K562 (cell line): ENCODE results near the gene PCK2. TPM values are rescaled to one million over a fixed set of nuclear protein-coding genes. Genes with fewer than 3 reads are reported as not detected.

ENCODE experiments used
- ELF4 ChIP-seq: fragments of 450-650 bp; formaldehyde crosslinking; IDR thresholded peaks from 2 replicates; pipeline ENCODE4 v1.4.0; 2022; ENCODE audit warnings: missing genetic modification characterization
- GTF2A2 ChIP-seq: IDR thresholded peaks from 2 replicates; pipeline ENCODE4 v1.6.1; 2016; ENCODE audit warnings: mild to moderate bottlenecking, missing genetic modification characterization, missing compliant biosample characterization
- HCFC1 ChIP-seq: IDR thresholded peaks from 2 replicates; pipeline ENCODE4 v1.6.1; 2012; ENCODE audit warnings: low read depth, low read length, improper control_type of control experiment
- KLF10 ChIP-seq: fragments of 250-450 bp; sonication (Bioruptor Pico); IDR thresholded peaks from 2 replicates; pipeline ENCODE4 v1.6.1; 2021; ENCODE audit warnings: matching md5 sums
- KLF6 ChIP-seq: fragments of 250-450 bp; sonication (Bioruptor Pico); IDR thresholded peaks from 2 replicates; pipeline ENCODE4 v1.4.0; 2020; ENCODE audit warnings: mild to moderate bottlenecking, moderate library complexity, borderline replicate concordance
- NFE2 ChIP-seq: IDR thresholded peaks from 2 replicates; pipeline ENCODE4 v1.6.1; 2014; ENCODE audit warnings: antibody characterized with exemption, low read depth
- STAT5B ChIP-seq: fragments of 250-450 bp; sonication (Bioruptor Pico); IDR thresholded peaks from 2 replicates; pipeline ENCODE4 v1.8.0; 2021; ENCODE audit warnings: mild to moderate bottlenecking, inconsistent platforms
- ZBTB17 ChIP-seq: fragments of 450-650 bp; formaldehyde crosslinking; IDR thresholded peaks from 2 replicates; pipeline ENCODE4 v1.4.0; 2020; ENCODE audit warnings: mild to moderate bottlenecking
- ZNF76 ChIP-seq: fragments of 250-450 bp; sonication (Bioruptor Pico); IDR thresholded peaks from 2 replicates; pipeline ENCODE4 v1.4.0; 2020; ENCODE audit warnings: mild to moderate bottlenecking, moderate library complexity, borderline replicate concordance
- ZNF766 ChIP-seq: fragments of 200-800 bp; sonication (Bioruptor generic); conservative IDR thresholded peaks from 2 replicates; pipeline ENCODE4 v1.6.1; 2016; ENCODE audit warnings: missing genetic modification characterization, missing compliant biosample characterization
- polyA plus RNA-seq, 8 experiments: library from polyadenylated mRNA; depleted of rRNA in 4 of 8; stranded (reverse) in 5 of 8; unstranded in 3 of 8; fragments of >200 nt; fragmentation: Nextera tagmentation in 2 of 8; fragmentation: Illumina TruSeq in 1 of 8; extraction: Ambion mirVana in 2 of 8; extraction: Trizol in 1 of 8; gene quantifications; 2 replicates each; pipeline versions ENCODE4 v1.2.1 to v1.2.3, GENCODE V29; 2011 to 2014; ENCODE audit warnings: inconsistent platforms in 1 of 8, missing spikeins in 1 of 8
- total RNA-seq, 7 experiments: library from RNA; depleted of rRNA in 6 of 7; stranded (reverse); fragments of >200 nt in 6 of 7; fragmentation: Illumina TruSeq in 2 of 7; extraction: Trizol in 2 of 7; gene quantifications; 2 replicates each; pipeline versions ENCODE4 v1.2.1 to v1.2.3, GENCODE V29; 2011 to 2021; ENCODE audit warnings: low replicate concordance in 1 of 7
- TF ChIP-seq, protein P1 (sequence below): fragments of 450-650 bp; formaldehyde crosslinking; IDR thresholded peaks from 2 replicates; pipeline ENCODE4 v1.4.0; 2022; ENCODE audit warnings: missing genetic modification characterization
- TF ChIP-seq, protein P2 (sequence below): IDR thresholded peaks from 2 replicates; pipeline ENCODE4 v1.6.1; 2012; ENCODE audit warnings: low read depth, low read length, improper control_type of control experiment, borderline replicate concordance
- TF ChIP-seq, protein P3 (sequence below): IDR thresholded peaks from 2 replicates; pipeline ENCODE4 v1.6.1; 2016; ENCODE audit warnings: missing genetic modification characterization, missing compliant biosample characterization
- TF ChIP-seq, protein P4 (sequence below): fragments of 250-450 bp; sonication (Bioruptor Pico); IDR thresholded peaks from 2 replicates; pipeline ENCODE4 v1.5.0; 2021; ENCODE audit warnings: mild to moderate bottlenecking, moderate library complexity
- TF ChIP-seq, protein P5 (sequence below): fragments of 250-450 bp; sonication (Bioruptor Pico); IDR thresholded peaks from 2 replicates; pipeline ENCODE4 v1.5.0; 2020; ENCODE audit warnings: mild to moderate bottlenecking
- TF ChIP-seq, protein P6 (sequence below): fragments of 450-650 bp; IDR thresholded peaks from 2 replicates; pipeline ENCODE4 v1.6.1; 2016; ENCODE audit warnings: antibody characterized with exemption

PCK2 gene
- total and polyA plus RNA-seq, 9 of the 15 experiments (the other 6 are each of a cell fraction or from before 2014, with no cell fraction given), result 3.3 to 60.9 (median 30.4) TPM

DNA sequence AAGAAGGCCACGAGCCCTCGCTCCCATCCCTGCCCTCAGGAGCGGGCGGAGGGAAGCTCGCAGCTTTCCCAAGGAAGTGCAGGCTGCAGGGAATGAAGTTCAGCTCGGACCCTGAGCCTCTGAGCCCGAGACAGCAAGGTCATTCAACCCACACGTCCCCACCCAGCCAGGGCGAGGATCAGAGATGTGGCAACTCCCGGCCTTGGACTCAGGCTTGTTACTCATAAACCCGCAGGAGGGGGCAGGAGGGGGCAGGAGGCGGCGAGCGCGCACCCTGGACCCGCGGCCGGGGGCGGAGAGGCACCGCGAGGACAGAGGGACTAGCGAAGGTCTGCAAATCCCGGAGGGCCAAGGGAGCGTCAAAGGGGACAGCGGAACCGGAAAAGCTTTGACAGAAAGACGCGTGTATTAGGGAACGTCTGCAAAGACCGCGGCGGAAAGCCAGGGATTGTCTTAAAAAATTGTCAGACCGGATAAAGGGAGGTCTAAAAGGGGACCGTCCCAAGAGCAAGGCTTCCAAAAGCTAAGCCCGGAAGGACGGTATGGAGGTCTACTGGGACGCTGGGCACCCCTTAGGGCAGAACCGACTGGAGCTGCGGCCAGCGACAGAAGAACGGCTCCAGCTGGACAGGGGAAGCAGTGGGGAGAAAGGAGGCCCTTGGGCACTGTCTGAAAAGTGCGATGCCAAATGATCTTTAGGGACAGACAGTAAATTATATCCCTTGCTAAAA, 19.9 kb downstream of the PCK2 start (continued):
- TF ChIP-seq, protein P1, sequence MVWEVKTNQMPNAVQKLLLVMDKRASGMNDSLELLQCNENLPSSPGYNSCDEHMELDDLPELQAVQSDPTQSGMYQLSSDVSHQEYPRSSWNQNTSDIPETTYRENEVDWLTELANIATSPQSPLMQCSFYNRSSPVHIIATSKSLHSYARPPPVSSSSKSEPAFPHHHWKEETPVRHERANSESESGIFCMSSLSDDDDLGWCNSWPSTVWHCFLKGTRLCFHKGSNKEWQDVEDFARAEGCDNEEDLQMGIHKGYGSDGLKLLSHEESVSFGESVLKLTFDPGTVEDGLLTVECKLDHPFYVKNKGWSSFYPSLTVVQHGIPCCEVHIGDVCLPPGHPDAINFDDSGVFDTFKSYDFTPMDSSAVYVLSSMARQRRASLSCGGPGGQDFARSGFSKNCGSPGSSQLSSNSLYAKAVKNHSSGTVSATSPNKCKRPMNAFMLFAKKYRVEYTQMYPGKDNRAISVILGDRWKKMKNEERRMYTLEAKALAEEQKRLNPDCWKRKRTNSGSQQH (CRISPR knock-in tag), result no peak
- TF ChIP-seq ZNF766 (CRISPR knock-in tag), result peak; percentile 46; the same call in 1 of the 2 replicates
- 0 out of 2 replicates have a peak, but pooled peaks have one; percentile 13 for TF ChIP-seq KLF6
- no peak for TF ChIP-seq ZBTB17 (CRISPR knock-in tag)
- TF ChIP-seq STAT5B, result no peak
- no peak for TF ChIP-seq ELF4 (CRISPR knock-in tag)
- no peak for TF ChIP-seq ZNF76 (CRISPR knock-in tag)
- TF ChIP-seq HCFC1, result 0 out of 2 replicates have a peak, but pooled peaks have one; percentile 5
- TF ChIP-seq, protein P2, sequence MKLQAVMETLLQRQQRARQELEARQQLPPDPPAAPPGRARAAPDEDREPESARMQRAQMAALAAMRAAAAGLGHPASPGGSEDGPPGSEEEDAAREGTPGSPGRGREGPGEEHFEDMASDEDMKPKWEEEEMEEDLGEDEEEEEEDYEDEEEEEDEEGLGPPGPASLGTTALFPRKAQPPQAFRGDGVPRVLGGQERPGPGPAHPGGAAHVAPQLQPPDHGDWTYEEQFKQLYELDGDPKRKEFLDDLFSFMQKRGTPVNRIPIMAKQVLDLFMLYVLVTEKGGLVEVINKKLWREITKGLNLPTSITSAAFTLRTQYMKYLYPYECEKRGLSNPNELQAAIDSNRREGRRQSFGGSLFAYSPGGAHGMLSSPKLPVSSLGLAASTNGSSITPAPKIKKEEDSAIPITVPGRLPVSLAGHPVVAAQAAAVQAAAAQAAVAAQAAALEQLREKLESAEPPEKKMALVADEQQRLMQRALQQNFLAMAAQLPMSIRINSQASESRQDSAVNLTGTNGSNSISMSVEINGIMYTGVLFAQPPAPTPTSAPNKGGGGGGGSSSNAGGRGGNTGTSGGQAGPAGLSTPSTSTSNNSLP, result no peak
- TF ChIP-seq, protein P3, sequence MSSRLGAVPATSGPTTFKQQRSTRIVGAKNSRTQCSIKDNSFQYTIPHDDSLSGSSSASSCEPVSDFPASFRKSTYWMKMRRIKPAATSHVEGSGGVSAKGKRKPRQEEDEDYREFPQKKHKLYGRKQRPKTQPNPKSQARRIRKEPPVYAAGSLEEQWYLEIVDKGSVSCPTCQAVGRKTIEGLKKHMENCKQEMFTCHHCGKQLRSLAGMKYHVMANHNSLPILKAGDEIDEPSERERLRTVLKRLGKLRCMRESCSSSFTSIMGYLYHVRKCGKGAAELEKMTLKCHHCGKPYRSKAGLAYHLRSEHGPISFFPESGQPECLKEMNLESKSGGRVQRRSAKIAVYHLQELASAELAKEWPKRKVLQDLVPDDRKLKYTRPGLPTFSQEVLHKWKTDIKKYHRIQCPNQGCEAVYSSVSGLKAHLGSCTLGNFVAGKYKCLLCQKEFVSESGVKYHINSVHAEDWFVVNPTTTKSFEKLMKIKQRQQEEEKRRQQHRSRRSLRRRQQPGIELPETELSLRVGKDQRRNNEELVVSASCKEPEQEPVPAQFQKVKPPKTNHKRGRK (tag), result no peak
- TF ChIP-seq, protein P4, sequence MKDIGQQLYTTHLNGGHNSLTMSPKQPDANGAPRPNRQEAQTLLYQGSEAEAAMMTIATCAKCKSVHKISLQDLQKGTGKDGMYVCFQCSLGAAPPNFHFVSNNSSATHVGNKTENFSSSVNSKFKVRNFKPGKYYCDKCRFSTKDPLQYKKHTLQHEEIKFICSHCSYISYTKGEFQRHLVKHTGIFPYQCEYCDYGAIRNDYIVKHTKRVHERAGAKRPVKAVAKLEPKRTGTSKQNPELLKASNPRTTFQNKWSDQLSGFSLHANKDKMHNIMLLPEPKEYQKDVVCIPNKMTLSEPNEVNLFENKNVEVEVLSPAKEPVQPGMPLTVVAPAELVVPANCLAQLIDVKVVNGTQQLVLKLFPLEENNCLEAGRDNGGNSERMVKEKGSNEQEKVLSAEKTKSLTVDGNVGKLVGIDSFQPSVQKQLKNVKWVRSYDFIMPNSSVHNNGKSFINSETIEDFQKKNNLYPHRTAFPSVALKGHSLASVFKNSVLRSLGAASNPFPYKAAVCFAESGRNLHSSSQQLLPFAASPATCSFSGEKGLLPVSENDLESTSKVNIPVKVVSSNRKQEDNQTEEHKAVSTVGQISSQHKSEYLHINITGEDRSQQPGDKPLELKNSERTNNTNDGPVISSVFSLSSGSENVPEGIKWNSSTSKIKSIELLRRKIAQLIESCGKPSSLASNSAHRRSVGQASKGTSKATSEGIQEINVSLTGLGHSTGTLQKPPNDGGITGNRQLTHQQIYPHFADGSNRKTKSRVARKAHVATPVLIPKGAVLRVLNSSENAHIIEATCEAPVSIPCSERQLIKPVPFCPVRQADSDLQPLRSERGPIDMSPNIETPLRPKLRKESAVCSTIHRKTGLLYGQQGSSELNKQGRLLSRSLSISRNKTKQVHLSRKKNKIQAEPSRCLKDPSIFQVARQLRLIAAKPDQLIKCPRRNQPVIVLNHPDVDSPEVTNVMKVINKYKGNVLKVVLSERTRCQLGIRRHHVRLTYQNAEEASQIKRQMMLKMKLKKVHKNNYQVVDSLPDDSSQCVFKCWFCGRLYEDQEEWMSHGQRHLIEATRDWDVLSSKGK (CRISPR knock-in tag), result no peak
- no peak for TF ChIP-seq NFE2
- TF ChIP-seq, protein P5, sequence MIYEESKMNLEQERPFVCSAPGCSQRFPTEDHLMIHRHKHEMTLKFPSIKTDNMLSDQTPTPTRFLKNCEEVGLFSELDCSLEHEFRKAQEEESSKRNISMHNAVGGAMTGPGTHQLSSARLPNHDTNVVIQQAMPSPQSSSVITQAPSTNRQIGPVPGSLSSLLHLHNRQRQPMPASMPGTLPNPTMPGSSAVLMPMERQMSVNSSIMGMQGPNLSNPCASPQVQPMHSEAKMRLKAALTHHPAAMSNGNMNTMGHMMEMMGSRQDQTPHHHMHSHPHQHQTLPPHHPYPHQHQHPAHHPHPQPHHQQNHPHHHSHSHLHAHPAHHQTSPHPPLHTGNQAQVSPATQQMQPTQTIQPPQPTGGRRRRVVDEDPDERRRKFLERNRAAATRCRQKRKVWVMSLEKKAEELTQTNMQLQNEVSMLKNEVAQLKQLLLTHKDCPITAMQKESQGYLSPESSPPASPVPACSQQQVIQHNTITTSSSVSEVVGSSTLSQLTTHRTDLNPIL (CRISPR knock-in tag), result no peak
- TF ChIP-seq KLF10 (CRISPR knock-in tag), result no peak
- TF ChIP-seq, protein P6, sequence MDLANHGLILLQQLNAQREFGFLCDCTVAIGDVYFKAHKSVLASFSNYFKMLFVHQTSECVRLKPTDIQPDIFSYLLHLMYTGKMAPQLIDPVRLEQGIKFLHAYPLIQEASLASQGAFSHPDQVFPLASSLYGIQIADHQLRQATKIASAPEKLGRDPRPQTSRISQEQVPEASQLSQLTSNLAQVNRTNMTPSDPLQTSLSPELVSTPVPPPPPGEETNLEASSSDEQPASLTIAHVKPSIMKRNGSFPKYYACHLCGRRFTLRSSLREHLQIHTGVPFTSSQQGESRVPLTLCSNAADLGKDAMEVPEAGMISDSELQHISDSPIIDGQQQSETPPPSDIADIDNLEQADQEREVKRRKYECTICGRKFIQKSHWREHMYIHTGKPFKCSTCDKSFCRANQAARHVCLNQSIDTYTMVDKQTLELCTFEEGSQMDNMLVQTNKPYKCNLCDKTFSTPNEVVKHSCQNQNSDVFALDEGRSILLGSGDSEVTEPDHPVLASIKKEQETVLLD, result no peak
- TF ChIP-seq GTF2A2 (tag), result no peak
